GM12878 (cell line): ENCODE results near the gene FAT1. TPM values are rescaled to one million over a fixed set of nuclear protein-coding genes. Genes with fewer than 3 reads are reported as not detected.

Experiments used
- ATAC-seq: fragments of 200-7000 bp; cut with Tn5 transposase; 3 replicates; pipeline ENCODE4 v1.9.1; 2020; ENCODE audit warnings: mild to moderate bottlenecking, moderate library complexity
- BruUV-seq: library from RNA; stranded (reverse); fragments of 400-500 nt; replicated peaks from 2 replicates; lab custom pipeline; 2021; lab: Mats Ljungman, UMichigan
- CTCF ChIA-PET: fragments of 300-600 bp; sonication (Branson Sonifier 250); formaldehyde crosslinking; extraction: SDS; loops from one replicate; lab custom pipeline; 2021; ENCODE audit warnings: inconsistent platforms; lab: Yijun Ruan, JAX
- POLR2A ChIA-PET: fragments of 350-600 bp; formaldehyde crosslinking; extraction: SDS; loops from one replicate; lab custom pipeline; 2021; ENCODE audit warnings: inconsistent platforms; lab: Charles Lee
- RAD21 ChIA-PET: fragments of 300-600 bp; sonication (Branson Sonifier 250); formaldehyde crosslinking; loops from one replicate; lab custom pipeline; 2023; ENCODE audit warnings: antibody characterized with exemption; ENCODE audit not compliant: unreplicated experiment; lab: Charles Lee
- SMC1A ChIA-PET: fragments of 300-600 bp; sonication (Branson Sonifier 250); formaldehyde crosslinking; loops from one replicate; lab custom pipeline; 2023; ENCODE audit not compliant: unreplicated experiment, uncharacterized antibody; lab: Charles Lee
- DNase-seq: peaks from one replicate; pipeline ENCODE4 v3.0.0-alpha.2; 2011; ENCODE audit warnings: low read depth, low spot score
- FAIRE-seq: peaks from 3 replicates; lab custom pipeline; 2011; peaks lifted over from hg19 to GRCh38; lab: Jason Lieb, UNC
- H2AFZ ChIP-seq: 2 replicates; pipeline ENCODE4 v1.6.0; 2011; ENCODE audit warnings: low read depth, low read length, control low read depth; ENCODE audit not compliant: control insufficient read depth
- H3K27ac ChIP-seq: 2 replicates; pipeline ENCODE4 v1.5.1; 2011; ENCODE audit warnings: control low read depth; ENCODE audit not compliant: control insufficient read depth, insufficient read depth
- H3K27me3 ChIP-seq, 2 experiments: replicated peaks in 1 of 2; 2 replicates each; pipeline versions ENCODE4 v1.6.0 to v1.6.1; 2011; ENCODE audit warnings: low read length in 1 of 2; ENCODE audit not compliant: control insufficient read depth in 2 of 2, insufficient read depth in 2 of 2
- H3K36me3 ChIP-seq, 2 experiments: 2 replicates each; pipeline ENCODE4 v1.5.1; 2011; ENCODE audit warnings: low read length in 1 of 2; ENCODE audit not compliant: control insufficient read depth in 2 of 2, insufficient read depth in 2 of 2
- H3K4me1 ChIP-seq: 2 replicates; pipeline ENCODE4 v1.6.1; 2011; ENCODE audit warnings: mild to moderate bottlenecking, low read length, moderate library complexity, mixed read lengths; ENCODE audit not compliant: control insufficient read depth, insufficient read depth
- H3K4me2 ChIP-seq: 2 replicates; pipeline ENCODE4 v1.6.0; 2011; ENCODE audit warnings: control low read depth; ENCODE audit not compliant: control insufficient read depth, insufficient read depth
- H3K4me3 ChIP-seq: fragments of 200-600 bp; sonication (generic); 2 replicates; pipeline ENCODE4 v1.5.1; 2016
- H3K79me2 ChIP-seq: 2 replicates; pipeline ENCODE4 v1.6.0; 2011; ENCODE audit warnings: low read length; ENCODE audit not compliant: control insufficient read depth, insufficient read depth
- H3K9ac ChIP-seq: 2 replicates; pipeline ENCODE4 v1.8.0; 2011; ENCODE audit warnings: low read length, control low read depth, mixed read lengths; ENCODE audit not compliant: control insufficient read depth, insufficient read depth
- H3K9me3 ChIP-seq: replicated peaks from 3 replicates; pipeline ENCODE4 v1.5.1; 2011; ENCODE audit warnings: mild to moderate bottlenecking, low read length; ENCODE audit not compliant: control insufficient read depth, insufficient read depth
- H4K20me1 ChIP-seq: 2 replicates; pipeline ENCODE4 v1.6.0; 2011; ENCODE audit not compliant: control insufficient read depth, insufficient read depth
- BCLAF1 ChIP-seq: fragments of 450-650 bp; IDR thresholded peaks from 2 replicates; pipeline ENCODE4 v1.6.1; 2017; ENCODE audit warnings: antibody characterized with exemption, mild to moderate bottlenecking, moderate library complexity
- MYC ChIP-seq: IDR thresholded peaks from 2 replicates; pipeline ENCODE4 v1.6.1; 2011; ENCODE audit warnings: mild to moderate bottlenecking, low read length, moderate library complexity, inconsistent platforms; ENCODE audit not compliant: insufficient read depth, insufficient replicate concordance, insufficient read length, severe bottlenecking
- WGBS: methylation state at CpG from one replicate; pipeline ENCODE4 v1.1.6; 2016; ENCODE audit warnings: low lambda C conversion rate; ENCODE audit not compliant: insufficient replicate concordance, insufficient coverage; ENCODE audit errors: missing lambda C conversion rate; 5-methylcytosine and 5-hydroxymethylcytosine counted together
- in situ Hi-C: fragments of 300-500 bp; cut with MboI; formaldehyde crosslinking; loops from 9 replicates; pipeline ENCODE4 v1.14.3; 2018; ENCODE audit warnings: mixed read lengths
- intact Hi-C: fragments of 100-400 bp; cut with micrococcal nuclease; formaldehyde crosslinking; loops from one replicate; pipeline ENCODE4 v1.14.2; 2022; ENCODE audit not compliant: unreplicated experiment
- polyA plus RNA-seq, 11 experiments: library from polyadenylated mRNA; depleted of rRNA in 4 of 11; unstranded in 6 of 11; stranded (reverse) in 5 of 11; fragments of >200 nt; fragmentation: Nextera tagmentation in 4 of 11; fragmentation: Illumina TruSeq in 1 of 11; extraction: Ambion mirVana in 4 of 11; extraction: Trizol in 1 of 11; gene quantifications; 1 replicate in 1 of 11; 2 replicates in 10 of 11; pipeline versions ENCODE4 v1.2.1 to v1.2.3, GENCODE V29; 2011 to 2016; ENCODE audit warnings: inconsistent platforms in 2 of 11, missing spikeins in 2 of 11, low read depth in 1 of 11
- total RNA-seq, 4 experiments: library from RNA; depleted of rRNA in 3 of 4; stranded (reverse); fragments of >200 nt in 3 of 4; fragmentation: Illumina TruSeq in 1 of 4; extraction: Trizol in 1 of 4; gene quantifications; 2 replicates each; pipeline versions ENCODE4 v1.2.1 to v1.2.3, GENCODE V29; 2013 to 2021

FAT1 gene
- total and polyA plus RNA-seq, 10 of the 15 experiments (the other 5 are each of a cell fraction or from before 2014, with no cell fraction given) = 0.04 to 11.8 (median 0.11) TPM; not detected in 1

- POLR2A ChIA-PET = no interaction called here
- in situ Hi-C loops = no loop called here
- no peak for TF ChIP-seq MYC
Measured at GRCh38 chr4:186599483-186599882, 124.2 kb downstream of the FAT1 start.

GRCh38 chr4:186598686-186599085, 125.0 kb downstream of the FAT1 start:
- POLR2A ChIA-PET = no interaction called here
- CTCF ChIA-PET = interaction anchor here (2.0 kb wide), 1 partner anchor 11 kb away, joined by 6 read pairs; no protein-coding TSS in a partner anchor
- DNase-seq (no peak), FAIRE-seq (no peak), ATAC-seq (no peak)
- H2AFZ ChIP-seq = no peak overlapping the region
- H3K27me3 ChIP-seq = no peaks in the 10 kb centered on the region
- H3K27ac ChIP-seq = no peak overlapping the region
- no peaks in the 10 kb centered on the region for H3K79me2 ChIP-seq
- no peak overlapping the region for H3K4me3 ChIP-seq
- H3K4me2 ChIP-seq = no peak overlapping the region
- intact Hi-C loops (no loop called here), in situ Hi-C loops (no loop called here)
- 13% methylated on average over 7 of the region's 7 CpGs for WGBS
- no peak overlapping the region for H3K9ac ChIP-seq
- no TSS peak for BruUV-seq
- H3K36me3 ChIP-seq = no peaks in the 10 kb centered on the region
- SMC1A ChIA-PET = no interaction called here
- RAD21 ChIA-PET = no interaction called here
- no peaks in the 10 kb centered on the region for H3K9me3 ChIP-seq
- H3K4me1 ChIP-seq = no peaks in the 10 kb centered on the region
- TF ChIP-seq BCLAF1 = no peak
- no peaks in the 10 kb centered on the region for H4K20me1 ChIP-seq

More at GRCh38 chr4:186599483-186599882, 124.2 kb downstream of the FAT1 start:
- SMC1A ChIA-PET = no interaction called here
- FAIRE-seq (no peak), DNase-seq (no peak), ATAC-seq (no peak)
- no peaks in the 10 kb centered on the region for H4K20me1 ChIP-seq
- RAD21 ChIA-PET = no interaction called here
- no peak overlapping the region for H3K4me2 ChIP-seq
- H3K79me2 ChIP-seq = no peaks in the 10 kb centered on the region
- no peaks in the 10 kb centered on the region for H3K27me3 ChIP-seq
- no peaks in the 10 kb centered on the region for H3K9me3 ChIP-seq
- H2AFZ ChIP-seq = no peak overlapping the region
- no peak overlapping the region for H3K4me3 ChIP-seq
- intact Hi-C loops = no loop called here
- H3K36me3 ChIP-seq = no peaks in the 10 kb centered on the region
- H3K27ac ChIP-seq = no peak overlapping the region
- H3K4me1 ChIP-seq = no peaks in the 10 kb centered on the region
- CTCF ChIA-PET = no interaction called here
- H3K9ac ChIP-seq = no peak overlapping the region
- BruUV-seq = no TSS peak
- WGBS = 38% methylated on average over 10 of the region's 10 CpGs
